GM13976 (cell line): ENCODE results near the gene IGLL5.

Experiments used
- DNase-seq: peaks from one replicate; pipeline ENCODE4 v3.0.0; 2012; ENCODE audit warnings: low spot score
- in situ Hi-C: fragments of 300-500 bp; cut with MboI; formaldehyde crosslinking; loops from one replicate; pipeline ENCODE4 v1.12.0; 2022; ENCODE audit warnings: low sequenced_read_pairs, mixed read lengths, inconsistent platforms; ENCODE audit not compliant: unreplicated experiment
- TF ChIP-seq, protein P1 (sequence below): IDR thresholded peaks from 2 replicates; pipeline ENCODE4 v1.5.1; 2012; ENCODE audit warnings: borderline replicate concordance, mild to moderate bottlenecking; ENCODE audit not compliant: insufficient read depth; ENCODE audit errors: extremely low read depth, missing control alignments, control extremely low read depth

The IGLL5 gene

DNA sequence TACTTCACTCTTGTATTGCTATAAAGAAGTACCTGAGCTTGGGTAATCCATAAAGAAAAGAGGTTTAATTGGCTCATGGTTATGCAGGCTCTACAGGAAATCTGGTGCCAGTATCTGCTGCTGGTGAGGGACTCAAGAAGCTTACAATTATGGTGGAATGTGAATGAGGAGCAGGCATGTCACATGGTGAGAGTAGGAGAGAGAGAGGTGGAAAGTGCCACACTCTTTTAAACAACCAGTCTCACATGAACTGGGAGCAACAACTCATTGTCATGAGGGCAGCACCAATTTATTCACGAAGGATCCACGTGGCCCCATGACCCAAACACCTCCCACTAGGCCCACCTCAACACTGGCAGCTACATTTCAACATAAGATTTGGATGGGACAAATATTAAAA is 24.6 kb upstream of the IGLL5 start:
- no peak for DNase-seq
- in situ Hi-C loops, result no loop called here
- TF ChIP-seq, protein P1, sequence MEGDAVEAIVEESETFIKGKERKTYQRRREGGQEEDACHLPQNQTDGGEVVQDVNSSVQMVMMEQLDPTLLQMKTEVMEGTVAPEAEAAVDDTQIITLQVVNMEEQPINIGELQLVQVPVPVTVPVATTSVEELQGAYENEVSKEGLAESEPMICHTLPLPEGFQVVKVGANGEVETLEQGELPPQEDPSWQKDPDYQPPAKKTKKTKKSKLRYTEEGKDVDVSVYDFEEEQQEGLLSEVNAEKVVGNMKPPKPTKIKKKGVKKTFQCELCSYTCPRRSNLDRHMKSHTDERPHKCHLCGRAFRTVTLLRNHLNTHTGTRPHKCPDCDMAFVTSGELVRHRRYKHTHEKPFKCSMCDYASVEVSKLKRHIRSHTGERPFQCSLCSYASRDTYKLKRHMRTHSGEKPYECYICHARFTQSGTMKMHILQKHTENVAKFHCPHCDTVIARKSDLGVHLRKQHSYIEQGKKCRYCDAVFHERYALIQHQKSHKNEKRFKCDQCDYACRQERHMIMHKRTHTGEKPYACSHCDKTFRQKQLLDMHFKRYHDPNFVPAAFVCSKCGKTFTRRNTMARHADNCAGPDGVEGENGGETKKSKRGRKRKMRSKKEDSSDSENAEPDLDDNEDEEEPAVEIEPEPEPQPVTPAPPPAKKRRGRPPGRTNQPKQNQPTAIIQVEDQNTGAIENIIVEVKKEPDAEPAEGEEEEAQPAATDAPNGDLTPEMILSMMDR, result no peak

DNA sequence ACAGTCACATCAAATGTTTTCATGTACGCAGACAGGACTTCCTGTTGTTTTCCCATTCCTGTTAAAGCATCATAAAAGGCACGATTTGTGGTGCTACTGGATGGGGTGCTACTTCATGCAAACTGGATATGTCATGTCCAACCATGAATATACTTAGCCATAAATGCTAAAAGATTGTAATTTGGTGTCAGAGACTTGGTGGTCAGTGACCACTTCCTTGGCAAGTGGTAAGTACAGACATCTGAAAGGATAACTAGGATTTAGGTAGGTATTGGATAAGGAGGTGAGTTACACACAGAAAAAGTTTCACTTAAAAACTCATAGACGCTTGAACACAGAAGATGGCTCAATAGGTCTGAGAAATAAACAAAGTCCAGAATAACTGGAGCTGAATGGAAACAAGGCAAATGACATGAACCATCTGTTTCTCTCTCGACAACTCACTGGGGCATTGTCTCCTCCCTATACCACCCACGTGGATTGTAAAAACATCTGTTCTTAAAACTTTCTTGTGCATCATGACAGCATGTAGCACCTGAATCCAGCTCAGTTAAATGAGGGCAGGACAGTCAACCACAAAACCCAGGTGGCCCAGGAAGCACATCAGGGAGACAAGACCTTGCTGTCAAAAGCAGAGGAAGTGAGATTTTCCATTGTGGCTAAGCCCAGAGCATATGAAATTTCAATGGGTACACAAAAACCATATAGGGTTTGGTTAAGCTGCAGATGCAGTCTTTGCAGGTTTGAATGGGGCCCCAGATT is 22.1 kb upstream of the IGLL5 start:
- TF ChIP-seq, protein P1, result no peak
- DNase-seq, result no peak

DNA sequence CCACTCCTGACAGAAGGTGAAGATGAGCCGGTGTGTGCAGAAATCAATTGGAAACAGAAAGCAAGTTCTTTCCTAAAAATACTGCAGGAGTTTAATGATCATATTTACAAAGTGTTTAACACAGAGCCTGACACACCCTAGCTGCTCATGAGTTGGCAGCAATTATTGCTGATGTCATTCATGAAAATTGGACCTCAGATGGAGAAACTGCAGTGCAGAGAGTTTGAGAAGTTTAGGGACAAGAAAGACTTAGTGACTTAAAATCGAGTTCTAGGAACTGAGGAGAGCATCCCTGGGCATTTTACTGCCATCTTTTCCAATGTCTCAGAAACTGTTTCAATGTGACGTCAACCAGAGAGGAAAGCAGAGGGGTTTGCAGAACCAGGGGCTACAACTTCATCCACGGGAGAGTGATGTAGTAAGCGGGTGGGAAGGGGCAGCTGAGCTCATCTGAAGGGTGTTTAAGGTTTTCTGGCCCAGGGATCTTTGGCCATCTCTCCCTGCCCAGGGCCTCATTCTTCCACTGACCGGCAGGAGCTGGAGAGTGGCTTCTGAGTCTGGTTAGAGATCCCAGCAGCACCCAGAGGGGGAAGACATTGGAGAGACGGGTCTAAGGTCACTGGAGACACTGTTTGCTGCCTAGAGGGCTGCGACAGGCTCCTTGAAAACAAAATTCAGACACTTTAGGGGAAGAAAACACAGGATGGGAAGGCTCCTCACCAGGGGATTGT is 21.1 kb upstream of the IGLL5 start:
- in situ Hi-C loops, result no loop called here
- TF ChIP-seq, protein P1, result no peak
- no peak for DNase-seq

More for the DNA sequence above, 22.1 kb upstream of the IGLL5 start:
- in situ Hi-C loops, result no loop called here

DNA sequence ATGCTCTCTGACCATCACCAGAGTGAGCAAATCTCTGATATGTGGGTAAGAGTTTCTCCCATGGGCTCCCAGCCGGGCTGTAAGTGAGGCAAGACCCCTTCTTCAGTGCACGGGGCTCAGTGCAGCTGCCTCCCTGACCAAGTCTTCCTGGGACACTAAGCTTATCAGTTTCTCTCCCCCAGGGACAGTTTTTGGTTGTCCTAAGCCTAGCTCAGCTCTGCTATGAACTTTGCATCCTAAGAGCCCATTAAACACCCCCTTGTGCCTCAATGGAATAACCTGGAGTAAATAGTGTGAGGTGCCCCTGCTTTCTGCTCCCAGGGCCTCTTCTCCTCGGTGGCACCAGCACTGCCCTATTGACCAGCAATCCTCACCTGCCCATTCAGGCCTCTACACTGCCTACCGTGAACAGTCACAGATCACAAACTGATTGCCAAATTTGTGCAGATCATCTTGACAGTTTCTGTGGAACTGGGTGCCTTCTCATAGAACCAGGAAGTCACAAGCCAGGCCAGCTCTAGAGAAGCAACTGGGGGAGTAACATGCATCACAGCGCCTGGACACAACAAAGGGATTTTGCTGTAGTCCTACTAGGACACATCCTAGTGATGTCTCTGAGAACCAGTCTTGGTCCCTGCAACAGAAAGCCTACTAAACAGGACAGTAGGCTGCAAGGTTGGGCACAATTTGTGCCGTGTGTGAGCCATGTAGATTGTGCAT is 19.5 kb upstream of the IGLL5 start:
- in situ Hi-C loops, result no loop called here
- DNase-seq, result no peak
- TF ChIP-seq, protein P1, result no peak

DNA sequence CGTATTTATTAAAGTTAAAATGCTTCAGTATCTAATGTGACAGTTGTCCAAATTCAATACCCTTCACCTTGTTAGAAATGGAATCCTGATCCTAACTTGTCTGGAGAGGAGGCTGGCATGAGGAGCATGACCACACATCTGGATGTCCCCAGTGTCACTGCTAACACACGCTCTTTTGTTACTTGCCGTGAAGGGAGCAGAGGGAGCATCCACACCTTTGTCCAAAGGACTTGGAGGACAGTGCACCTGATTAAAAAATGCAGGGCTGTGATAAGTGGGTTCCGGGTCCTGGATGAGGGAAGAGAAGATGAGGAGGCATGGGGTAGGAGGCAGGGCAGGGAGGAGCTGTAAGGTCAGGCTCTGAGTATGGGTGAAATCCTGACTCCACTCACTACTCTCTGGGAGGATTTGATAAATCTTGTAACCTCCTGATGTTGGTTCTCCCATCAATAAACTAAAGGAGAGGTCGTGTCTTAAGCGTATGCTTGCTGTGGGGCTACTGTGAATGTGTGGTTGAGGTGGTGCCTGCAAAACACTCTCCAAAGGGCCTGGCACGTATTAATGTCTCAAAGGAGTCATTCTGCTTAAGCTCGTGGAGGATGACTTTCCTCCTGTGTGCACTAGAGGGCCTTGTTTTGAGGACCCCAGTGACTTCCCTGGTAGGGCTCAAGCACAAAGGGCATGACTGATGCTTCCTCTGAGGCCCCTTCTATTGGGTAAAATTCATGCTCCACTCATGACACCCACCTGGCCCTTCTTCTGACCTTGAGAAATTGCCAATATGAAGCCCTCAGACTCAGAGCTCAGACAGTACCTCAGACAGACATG is 16.8 kb upstream of the IGLL5 start:
- in situ Hi-C loops, result no loop called here
- TF ChIP-seq, protein P1, result no peak
- no peak for DNase-seq
